CD4-positive, alpha-beta T cell treated with Interleukin-15 for 1 hour (primary cell): ENCODE measurements around the gene MTA1.

Source experiments
- DNase-seq: peaks from one replicate; pipeline ENCODE4 v3.0.0-alpha.2; 2020

MTA1 gene

DNA sequence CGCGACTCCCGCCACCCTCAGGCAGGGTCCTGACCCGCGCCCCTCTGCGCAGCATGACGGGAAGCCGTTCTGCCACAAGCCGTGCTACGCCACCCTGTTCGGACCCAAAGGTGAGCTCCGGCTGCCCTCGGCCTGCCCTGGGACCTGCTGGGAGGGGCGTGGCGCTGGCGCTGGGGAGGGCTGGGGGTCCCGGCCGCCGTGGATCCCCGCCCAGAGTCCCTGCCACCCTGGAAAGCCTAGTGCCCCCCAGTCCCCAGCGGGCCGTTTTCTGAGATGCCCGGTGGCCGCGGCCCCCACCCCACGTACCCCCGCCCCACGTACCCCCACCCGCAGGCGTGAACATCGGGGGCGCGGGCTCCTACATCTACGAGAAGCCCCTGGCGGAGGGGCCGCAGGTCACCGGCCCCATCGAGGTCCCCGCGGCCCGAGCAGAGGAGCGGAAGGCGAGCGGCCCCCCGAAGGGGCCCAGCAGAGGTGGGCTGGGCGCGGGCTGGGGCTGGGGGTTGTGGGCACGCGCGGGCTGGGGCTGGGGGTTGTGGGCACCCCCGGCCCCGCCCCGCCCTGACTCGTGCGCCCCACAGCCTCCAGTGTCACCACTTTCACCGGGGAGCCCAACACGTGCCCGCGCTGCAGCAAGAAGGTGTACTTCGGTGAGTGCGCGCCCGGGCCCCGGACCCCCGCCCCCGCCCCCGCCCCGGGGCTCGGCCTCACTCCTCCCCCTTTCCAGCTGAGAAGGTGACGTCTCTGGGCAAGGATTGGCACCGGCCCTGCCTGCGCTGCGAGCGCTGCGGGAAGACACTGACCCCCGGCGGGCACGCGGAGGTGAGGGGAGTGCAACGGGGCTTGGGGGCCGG, 59.0 kb downstream of the MTA1 start:
- DNase-seq = peak; percentile 64

DNA sequence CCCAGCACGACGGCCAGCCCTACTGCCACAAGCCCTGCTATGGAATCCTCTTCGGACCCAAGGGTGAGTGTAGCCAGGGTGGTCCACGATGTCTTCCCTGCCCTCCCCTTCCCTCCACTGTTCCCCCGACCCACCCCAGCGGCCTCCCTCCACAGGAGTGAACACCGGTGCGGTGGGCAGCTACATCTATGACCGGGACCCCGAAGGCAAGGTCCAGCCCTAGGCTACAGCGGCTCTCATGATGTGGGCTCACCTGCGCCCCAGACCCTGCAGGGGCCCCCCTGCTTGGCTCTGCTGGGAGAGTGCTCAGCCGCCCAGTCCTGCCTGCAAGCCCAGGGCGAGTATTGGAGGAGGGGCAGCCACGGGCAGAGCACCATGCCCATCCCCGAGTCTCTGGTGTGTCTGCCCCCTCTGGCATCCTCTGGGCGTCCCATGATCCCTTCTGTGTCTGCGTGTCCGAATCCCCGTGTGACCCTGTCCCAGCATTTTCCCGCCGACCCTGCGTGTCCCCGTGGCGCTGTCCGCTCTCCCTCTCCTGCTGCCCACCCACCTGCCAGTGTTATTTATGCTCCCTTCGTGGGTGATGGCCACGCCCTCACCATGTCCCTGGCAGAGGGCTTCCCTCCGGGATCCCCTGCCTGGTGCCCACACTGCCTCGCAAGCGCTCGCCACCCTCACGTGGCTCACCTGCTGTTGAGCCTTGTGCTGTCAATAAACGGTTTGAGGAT, 60.0 kb downstream of the MTA1 start:
- no peak for DNase-seq

DNA sequence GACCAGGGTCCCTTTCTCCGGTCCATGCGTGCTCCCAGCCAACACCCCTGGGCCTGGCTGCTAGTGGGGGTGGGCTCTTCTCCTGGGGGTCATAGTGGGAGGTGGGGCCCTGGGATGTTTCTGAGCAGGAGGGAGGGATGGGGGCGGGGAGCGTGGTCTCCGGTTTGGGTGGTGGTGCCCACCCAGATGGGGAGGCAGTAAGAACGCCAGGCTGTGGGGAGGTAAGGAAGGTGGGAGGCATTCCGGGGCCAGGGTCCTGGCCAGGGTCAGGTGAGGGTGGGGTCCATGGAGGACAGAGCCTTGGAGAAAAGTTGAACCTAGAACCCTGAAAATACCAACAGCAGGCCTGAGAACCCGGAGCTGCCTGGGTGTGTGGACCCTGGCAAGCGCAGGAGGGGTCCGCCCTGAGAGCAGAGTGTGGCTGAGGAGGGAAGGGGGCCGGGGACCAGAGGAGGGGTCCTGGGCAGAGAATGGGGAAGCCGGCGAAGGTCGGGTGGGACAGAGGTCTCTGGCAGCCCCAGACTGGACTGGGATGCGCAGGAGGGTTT, 60.6 kb downstream of the MTA1 start:
- DNase-seq = no peak

DNA sequence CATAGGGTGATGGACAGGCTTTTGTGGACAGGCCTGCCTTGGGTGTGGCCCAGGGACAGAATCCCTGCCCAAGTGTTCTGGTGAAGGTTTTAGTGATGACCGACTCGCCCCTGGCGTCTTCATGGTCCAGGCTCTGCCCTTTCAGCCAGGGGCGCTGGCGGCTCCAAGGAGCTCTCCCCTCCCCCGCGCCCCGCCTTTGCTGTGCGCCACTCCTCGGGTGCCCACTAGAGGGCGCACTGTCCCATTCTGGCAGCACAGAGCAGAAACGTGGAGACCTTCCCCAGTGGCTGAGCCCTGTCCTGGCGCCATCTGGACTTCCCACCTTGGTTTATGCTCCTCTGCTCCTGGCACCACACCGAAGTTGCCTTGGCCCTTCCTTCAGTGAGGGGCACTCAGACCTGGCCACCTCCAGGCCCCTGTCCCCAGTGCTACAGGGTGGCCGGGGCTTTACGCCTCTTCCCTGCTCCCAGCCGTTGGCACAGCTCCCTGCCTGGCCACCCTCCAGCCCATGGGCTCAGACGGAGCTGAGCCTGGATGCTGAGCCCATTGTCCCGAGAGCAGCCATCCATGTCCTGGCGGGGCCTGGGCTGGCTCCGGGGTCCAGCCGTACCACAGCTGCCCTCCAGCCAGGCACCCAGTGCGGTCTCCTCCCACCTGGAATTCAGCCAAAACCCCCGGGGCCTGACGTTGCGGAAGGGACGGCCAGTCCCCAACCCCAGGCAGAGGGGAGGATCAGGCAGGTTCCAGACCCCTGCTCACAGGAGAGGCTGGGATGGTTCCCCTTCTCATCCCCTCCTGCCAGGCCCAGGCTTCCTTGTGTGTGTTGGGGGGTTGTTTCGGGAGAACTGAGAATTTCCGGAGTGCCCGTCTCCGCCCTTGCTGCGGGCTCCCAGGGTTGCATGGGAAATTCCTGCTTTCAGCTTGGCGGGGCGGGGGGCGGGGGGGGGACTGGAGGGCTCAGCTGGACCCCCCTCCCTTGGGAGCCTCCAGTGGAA, 61.5 kb downstream of the MTA1 start:
- DNase-seq = peak; percentile 92

DNA sequence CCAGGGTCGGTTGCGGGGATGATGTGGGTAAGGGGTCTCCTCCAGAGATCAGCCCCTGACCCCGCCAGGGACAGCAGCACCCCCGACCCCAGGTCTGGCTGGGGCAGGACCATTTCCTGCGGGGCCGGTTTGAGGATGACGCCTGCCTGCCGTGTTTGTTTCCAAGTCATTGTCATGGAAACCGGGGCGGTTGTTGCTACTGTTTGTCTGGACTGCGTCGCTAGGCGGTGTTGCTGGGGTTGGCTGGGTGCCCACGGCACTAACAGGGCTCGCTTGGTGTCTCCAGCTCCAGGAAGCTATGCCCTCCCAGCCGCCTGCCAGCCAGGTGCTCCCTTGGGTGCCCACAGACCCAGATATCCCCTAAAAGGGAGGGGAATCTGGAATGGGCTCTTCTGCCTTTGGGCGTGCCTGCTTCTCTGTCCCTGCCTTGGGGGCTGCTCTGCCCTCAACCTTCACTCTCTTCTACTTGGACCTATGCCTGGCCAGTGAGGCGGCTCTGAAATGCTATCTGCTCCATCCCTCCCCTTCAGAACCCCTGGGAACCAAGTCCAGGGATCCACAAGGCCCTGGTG, 62.3 kb downstream of the MTA1 start:
- DNase-seq = peak; percentile 99

DNA sequence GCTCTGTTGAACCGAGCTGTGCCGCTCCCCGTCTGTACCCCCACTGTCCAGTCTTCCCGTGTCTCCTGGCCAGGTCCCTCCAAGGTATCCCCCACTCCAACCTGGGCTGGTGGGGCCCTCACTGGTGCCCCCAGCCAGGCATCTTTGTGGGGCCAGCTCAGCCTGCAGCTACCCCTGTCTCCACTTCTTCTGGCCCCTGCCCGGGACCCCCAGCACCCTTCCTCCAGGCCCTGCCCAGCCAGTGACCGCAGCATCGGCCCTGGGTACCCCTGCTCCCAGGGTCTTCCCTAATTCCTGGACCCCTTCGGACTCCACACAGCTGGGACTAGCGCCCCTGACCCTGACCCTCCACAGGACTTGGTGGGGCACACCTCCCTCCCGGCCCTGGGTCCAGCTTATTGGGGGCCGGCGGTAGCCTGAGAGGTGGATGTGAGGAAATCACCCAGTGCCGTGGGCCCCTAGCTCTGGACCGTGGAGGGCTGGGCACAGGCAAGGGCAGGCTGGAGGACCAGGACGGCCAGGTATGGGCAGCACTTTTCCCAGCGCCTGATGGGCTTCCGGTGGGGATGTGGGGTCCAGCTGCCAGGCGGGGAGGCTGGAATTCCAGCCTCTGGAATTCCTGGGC, 63.0 kb downstream of the MTA1 start:
- no peak for DNase-seq

DNA sequence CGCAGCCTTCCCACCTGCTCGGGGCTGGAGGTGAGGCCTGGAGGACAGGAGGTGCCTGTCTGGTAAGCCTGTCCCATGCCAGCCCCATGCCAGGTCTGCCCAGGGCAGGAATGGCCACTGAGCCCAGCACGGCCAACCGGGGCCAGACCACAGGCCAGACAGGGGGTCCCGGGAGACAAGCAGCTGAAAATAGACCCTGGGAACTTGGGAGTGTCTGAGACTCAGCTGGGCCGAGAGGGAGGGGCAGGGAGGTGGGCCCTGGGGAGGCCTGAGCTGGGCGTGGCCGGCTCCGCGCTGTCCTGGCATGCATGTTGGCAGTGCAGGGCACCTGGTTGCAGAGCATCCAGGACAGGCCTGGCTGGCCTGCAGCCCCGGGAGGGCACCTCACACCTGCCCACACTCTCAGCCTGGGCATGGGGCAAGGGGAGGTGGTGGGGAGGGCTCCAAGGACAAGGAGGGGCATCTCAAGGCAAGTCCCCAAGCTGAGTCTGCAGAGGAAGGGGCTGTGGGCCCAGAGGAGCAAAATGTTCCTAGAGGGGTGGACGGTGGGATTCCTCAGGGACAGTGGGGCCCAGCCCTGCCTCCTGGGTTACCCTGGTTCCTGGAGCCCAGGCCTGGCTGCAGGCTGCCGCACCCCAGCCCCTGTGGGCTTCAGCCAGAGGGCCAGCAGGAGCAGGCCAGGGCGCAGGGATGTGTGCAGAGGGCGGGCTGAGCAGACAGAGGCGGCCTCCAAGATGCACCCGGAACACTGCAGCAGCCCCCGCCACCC, 63.9 kb downstream of the MTA1 start:
- DNase-seq = no peak

DNA sequence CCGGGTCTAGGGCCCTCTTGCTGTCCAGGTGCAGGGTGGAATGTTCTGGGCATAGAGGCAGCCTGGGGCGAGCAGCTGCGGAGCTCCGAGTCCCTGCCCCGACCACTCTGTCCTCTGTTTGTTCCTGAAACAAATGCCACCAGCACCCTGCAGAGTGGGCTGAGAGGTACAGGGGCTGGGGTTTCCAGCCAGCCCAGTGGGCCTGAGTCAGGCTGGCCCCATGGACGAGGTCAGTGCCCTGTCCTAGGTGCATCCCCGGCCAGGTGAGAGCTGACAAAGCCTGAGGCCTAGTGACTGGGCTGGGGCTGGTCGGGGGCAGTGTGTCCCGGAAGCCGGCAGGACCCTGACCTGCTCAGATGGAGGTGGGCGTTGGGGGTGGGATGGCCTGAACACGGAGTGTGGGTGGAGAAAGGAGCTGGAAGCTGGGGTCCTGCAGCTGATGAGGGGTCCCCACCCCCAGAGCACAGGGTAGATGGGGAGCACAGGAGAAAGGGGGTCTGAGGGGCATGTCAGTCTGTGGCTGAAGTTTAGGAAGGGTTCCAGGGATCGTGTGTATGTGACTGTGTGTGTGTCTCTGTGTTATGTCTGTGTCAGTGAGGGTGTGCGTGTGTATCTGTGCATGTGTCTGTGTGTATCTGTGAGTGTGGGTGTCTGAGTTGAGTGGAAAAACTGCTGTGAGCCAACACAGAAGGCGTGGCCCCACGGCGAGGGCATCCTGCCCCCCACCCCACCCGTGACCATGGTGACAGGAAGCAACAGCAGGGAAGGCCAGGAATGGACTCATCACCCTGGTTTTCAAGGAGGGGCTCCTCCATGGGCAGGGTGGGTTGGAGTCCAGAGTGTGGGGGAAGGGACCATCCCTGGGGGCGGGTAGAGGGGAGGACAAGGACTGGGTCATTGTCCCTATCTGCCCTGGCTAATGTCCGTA, 64.7 kb downstream of the MTA1 start:
- DNase-seq = peak; percentile 84

DNA sequence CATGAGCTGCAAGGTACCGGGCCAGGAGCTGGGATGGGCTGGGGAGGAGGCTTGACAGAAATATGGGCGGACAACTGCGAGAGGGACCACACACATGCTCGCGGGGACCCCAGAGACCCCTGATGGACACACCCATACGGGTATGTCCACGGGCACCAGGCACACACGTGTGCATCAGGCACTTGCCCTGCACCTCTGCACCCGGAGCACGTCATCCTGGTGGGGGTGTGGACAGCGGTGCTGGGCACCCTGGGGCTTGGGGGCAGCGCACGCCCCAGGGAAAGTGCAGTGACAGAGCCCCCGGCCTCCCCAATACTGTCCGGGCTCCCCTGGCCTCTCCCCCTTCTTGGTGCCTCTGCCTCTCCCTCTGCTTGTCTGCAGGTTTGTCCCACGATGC, 65.4 kb downstream of the MTA1 start:
- no peak for DNase-seq

DNA sequence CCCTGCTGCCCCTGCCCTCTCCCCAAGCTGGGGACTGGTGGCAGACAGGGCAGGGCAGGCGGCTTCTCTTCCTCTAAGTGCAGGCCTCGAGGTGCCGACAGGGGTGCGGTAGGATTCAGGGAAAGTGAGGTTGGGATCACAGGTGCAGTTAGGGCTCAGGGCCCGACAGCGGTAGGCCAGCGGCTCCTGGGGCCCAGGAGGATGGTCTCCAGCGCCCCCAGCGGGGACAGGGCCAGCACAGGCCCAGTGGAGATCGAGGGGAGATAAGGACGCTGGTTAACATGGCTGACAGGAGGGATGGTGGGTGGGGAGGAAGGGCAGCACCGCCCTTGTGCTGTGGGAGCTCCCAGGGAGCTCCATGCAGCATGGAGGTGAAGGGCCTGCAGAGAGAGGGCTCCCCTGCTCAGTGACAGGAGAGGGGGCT, 66.1 kb downstream of the MTA1 start:
- DNase-seq = peak; percentile 77

DNA sequence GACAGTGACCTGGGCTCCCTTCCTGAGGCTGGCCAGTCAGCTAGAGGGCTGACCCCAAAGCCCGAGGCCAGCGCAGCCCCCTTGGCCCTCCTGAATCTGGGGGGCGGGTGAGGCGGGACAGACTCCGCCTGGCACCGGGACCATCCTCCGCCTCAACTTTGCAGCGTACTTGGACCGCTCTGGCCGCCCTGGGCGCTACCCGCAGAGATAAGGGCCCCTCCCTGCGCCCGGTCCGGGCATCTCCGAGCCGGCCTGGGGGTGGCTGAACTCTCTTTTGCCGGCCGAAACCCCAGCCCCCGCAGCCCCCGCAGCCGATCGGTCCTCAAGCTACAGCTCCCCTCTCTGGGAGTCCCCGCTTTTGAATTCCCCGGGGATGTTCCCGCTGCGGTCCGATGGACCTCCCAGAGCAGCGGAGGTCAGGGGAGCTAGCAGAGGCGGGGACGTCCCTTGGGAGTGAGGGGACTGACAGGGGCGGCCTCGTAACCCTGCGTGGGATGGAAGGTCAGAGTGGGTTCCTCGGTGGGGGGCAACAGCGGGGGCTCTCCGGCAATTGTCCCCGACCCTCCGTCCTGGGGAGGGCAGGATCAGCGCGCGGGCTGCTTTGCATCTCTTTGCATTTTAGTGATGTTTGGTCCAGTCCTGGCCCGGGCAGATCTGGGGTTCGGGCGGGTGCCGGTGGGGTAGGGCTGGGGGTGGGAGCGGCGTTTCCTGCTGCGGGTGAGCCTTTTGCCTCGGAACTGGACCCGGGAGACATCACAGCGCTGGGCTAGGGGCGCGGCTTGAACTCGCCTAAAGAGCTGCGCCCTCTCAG, 66.7 kb downstream of the MTA1 start, which contains the start of gene CRIP1:
Gene CRIP1 (plus strand): TSS at position 724 of the 811 bp plus-strand sequence. CDS start 374 bp downstream, outside the sequence.
- DNase-seq = peak; percentile 57

DNA sequence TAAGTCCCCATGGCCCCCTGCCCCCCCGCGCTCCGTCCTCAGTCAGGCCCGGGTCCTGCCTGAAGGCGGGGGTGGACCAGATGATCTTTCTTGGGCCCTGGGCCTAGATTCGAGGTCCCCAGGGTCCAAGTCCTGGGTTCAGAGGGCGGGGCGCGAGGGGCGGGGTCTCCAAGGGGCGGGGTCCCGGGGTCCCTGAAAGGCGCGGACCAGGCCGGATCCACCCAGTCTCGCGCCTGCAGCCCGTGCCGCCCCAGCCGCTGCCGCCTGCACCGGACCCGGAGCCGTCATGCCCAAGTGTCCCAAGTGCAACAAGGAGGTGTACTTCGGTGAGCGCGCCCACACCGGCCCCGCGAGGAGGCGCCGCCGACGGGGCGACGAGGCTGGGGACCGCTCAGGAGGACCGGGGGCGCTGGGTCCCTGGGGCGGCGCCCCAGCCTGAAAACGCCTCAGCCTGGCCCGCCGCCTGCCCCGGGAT, 67.4 kb downstream of the MTA1 start:
- DNase-seq = peak; percentile 86

DNA sequence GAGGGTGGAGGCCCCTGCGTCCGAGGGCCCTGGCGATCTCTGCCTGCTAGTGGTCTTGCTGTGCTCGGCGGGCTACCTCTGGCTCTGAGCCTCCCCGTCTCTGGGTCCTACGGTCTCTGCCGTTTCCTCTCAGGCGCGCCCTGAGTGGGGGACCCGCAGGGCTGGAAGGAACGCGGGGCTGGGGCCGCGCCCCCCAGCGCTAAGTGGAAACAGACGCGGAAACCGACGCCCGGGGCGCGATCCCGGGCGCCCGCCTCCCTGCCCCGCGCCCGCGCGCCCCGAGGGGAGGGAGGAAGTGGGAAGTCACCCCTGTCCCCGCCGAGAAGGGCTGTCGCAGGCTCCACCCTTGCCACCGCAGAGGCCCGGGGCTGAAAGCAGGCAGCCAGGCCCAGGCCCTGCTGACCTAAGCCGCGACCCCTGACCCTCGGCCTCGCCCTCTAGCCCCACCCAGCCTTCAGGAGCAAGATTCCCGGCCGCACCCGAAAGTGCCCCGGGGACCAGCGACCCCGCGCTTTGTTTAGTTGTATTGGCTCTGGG, 67.9 kb downstream of the MTA1 start:
- DNase-seq = peak; percentile 85

DNA sequence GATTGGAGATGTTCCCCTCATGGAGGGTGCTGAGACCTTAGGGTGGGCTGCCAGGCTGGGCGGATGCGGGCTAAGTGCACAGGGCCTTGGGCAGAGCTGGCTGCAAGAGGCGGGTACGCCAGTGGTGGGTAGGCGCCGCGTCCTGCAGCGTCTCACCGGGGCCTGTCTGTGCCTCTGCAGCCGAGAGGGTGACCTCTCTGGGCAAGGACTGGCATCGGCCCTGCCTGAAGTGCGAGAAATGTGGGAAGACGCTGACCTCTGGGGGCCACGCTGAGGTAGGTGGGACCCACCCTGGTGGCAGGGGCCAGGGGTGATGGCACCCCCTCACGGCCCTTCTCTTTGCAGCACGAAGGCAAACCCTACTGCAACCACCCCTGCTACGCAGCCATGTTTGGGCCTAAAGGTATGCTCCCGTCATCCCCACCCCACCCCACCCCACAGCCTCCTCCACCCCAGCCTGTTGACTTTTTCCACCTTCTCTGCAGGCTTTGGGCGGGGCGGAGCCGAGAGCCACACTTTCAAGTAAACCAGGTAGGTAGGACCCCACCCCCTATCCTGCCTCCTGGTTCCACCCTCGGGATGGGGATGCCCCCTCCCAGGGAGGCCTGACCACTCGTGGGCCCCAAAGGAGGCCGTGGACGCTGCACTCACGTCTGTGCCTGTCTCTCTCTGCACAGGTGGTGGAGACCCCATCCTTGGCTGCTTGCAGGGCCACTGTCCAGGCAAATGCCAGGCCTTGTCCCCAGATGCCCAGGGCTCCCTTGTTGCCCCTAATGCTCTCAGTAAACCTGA, 68.6 kb downstream of the MTA1 start:
- peak; percentile 55 for DNase-seq

DNA sequence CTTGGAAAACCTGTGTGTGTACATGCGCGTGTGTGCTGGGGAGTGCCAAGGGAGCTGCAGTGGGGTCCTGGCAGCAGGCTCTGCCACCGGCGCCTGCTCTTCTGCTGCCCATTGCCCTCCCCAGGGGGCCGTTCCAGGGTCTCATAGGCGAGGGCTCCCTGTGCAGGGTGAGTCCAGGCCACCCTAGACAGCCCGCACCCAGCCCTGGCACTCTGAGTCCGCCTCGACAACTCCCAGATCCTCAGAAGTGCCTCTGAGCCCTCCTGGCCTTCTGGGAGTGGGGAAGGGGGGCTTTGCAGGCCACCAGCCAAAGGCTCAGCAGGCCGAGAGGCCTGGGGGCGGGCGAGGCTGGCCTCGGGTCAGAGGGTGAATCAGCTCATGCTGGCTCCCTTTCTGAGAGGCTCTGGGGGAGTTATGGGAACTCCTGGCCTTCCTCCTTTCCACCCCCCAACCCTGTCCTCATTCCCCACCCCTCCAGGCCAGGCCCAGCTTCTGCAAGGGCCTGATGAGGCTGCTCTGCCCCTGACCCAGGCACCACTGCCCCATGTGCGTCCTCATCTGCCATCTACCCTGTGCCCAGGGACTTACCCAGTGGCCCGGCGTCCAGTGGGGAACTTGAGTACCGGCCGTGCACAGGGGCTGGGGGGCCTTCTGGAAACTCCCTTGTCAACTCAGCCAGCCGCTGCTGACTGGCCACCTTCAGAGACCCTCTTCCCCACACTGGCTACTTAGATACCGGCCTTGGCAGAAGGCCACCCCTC, 69.3 kb downstream of the MTA1 start:
- DNase-seq = peak; percentile 51

DNA sequence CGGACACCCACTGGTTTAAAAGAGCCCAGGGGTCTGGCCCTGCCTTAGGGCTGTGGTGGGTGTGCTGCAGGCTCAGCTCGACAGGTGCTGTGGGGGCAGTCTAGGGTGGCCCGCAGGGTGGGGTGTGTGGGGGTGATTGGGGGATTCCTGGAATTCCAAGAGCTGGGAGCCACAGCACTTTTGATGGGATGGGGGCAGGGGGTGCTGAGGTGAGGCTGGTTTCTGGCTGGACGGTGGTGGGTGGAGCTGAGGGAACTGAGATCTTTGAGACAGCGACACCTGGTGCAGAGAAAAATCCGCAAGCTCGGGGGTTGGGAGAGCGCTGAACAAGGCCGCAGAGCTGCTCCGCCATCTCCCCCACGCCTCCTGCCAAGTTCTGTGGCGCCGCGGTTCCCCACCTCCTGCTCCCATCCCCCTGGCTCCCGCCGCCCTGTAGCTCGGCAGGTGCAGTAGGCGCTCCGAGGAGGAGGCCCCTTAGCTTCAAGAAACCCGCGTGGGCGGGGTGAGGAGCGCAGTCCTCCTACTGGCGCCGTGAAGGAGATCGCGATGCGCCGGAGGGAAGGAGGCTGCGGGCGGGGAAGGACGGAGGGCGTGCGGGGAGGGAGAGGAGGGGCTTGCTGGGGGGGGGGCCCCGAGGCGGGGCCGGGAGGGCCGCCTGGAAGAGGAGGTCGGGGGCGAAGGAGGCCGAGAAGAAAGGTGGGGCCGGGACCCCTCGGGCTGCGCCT, 70.1 kb downstream of the MTA1 start:
- peak; percentile 92 for DNase-seq
